ENCODE results near the gene KREMEN2. TPM values are rescaled to one million over a fixed set of nuclear protein-coding genes. Genes with fewer than 3 reads are reported as not detected.
"Not testable (repeated sequence)": the region's sequence is repeated elsewhere in the genome, so short reads cannot be mapped to it uniquely, and the experiment has no call there.

Gene KREMEN2
- total RNA-seq, 1 donor from 2014 or later = not detected

DNA sequence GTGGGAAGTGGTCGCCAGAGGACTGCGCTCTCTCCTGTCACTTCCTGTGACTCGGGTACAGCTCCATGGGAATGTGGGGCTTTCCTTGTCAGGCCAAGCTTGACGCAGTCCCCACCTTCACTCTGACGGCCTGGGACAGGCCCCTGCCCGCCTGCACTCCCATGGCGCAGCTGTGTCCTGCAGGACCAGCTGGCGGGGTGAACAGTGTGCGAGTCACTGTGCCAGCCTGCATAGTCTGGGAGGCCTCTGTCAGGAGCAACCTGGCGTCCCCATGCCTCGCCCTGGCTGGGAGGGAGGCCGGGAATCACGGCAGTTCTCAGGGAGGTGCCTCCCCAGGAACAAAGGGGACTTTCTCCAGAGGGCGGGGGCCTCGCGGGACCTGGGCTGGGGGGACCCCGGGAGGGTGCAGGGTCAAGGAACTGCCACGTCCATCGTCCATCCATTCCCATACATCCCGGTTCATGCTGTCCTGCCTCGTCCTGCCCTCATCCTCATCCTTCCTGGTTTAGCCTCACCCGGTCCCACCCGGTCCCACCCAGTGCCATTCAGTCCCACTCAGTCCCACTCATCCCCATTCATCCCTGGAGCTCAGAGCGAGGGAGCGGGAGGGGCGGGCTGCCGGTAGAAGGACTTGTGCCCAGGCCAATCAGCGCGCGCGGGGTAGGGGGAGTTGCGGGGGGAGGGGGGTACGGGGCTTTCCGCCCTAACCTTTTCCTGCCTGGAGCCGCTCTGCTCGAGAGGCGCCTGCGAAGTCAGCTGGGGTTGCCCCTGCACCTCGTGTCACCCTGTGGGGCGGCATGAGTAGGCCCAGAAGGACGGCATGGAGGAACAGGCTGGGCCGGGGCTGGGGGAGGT is 38.9 kb upstream of the KREMEN2 start:
- H3K4me3 ChIP-seq = no peak overlapping the region
- H3K27me3 ChIP-seq (ENCODE audit: low read depth) = no peaks in the 10 kb centered on the region
- no peaks in the 10 kb centered on the region for H3K9me3 ChIP-seq (replicated peaks)
- no peak overlapping the region for H3K27ac ChIP-seq (replicated peaks)
- intact Hi-C loops (cut with micrococcal nuclease) = no loop called here
- peaks cover 18% of the 10 kb centered on the region for H3K36me3 ChIP-seq
- TF ChIP-seq, protein P1, sequence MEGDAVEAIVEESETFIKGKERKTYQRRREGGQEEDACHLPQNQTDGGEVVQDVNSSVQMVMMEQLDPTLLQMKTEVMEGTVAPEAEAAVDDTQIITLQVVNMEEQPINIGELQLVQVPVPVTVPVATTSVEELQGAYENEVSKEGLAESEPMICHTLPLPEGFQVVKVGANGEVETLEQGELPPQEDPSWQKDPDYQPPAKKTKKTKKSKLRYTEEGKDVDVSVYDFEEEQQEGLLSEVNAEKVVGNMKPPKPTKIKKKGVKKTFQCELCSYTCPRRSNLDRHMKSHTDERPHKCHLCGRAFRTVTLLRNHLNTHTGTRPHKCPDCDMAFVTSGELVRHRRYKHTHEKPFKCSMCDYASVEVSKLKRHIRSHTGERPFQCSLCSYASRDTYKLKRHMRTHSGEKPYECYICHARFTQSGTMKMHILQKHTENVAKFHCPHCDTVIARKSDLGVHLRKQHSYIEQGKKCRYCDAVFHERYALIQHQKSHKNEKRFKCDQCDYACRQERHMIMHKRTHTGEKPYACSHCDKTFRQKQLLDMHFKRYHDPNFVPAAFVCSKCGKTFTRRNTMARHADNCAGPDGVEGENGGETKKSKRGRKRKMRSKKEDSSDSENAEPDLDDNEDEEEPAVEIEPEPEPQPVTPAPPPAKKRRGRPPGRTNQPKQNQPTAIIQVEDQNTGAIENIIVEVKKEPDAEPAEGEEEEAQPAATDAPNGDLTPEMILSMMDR (IDR thresholded peaks at IDR 0.05; ENCODE audit: borderline replicate concordance) = no peak
- no peak for DNase-seq
- H3K4me1 ChIP-seq = peaks cover 13% of the 10 kb centered on the region

DNA sequence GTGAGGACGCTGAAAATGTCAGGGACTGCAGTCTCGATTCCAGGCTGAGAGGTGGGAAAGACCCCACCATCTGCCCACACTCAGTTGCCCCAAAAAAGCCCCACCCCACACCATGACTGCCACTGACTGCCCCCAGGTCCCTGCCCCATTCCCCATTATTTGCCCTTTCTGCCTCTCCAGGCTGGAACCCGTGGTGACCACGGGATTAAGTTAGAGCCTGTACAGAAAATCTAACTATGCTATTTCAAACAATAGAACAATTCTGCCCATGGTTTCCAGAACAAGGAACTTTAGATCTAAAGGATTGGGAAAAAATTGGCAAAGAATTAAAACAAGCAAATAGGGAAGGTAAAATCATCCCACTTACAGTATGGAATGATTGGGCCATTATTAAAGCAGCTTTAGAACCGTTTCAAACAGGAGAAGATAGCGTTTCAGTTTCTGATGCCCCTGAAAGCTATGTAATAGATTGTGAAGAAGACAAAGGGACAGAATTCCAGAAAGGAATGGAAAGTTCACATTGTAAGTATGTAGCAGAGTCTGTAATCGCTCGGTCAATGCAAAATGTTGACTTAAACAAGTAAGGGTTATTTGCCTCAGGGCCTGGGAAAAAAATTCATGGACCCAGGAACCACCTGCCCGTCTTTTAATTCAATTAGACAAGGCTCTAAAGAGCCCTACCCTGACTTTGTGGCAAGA is 38.0 kb upstream of the KREMEN2 start:
- no peaks in the 10 kb centered on the region for H3K27me3 ChIP-seq (ENCODE audit: low read depth)
- DNase-seq = no peak
- peaks cover 27% of the 10 kb centered on the region for H3K36me3 ChIP-seq
- TF ChIP-seq, protein P1 (IDR thresholded peaks at IDR 0.05; ENCODE audit: borderline replicate concordance) = no peak
- no peak overlapping the region for H3K27ac ChIP-seq (replicated peaks)
- peaks cover 13% of the 10 kb centered on the region for H3K4me1 ChIP-seq
- H3K9me3 ChIP-seq (replicated peaks) = no peaks in the 10 kb centered on the region
- no peak overlapping the region for H3K4me3 ChIP-seq
- intact Hi-C loops (cut with micrococcal nuclease) = no loop called here

DNA sequence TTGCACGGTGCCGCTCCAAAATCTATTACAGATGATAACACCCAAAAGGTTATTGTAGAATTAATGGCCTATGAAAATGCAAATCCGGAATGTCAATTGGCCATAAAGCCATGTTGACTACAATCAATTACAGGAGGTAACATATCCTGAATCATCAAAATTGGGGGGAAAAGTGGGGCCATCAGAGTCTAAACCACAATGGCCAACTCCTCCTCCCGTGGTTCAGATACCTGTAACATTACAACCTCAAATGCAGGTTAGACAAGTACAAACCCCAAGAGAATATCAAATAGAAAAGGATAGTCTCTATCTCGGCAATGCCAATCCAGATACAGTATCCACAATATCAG is 37.5 kb upstream of the KREMEN2 start:
- H3K4me3 ChIP-seq = peak overlapping the region; percentile 45

DNA sequence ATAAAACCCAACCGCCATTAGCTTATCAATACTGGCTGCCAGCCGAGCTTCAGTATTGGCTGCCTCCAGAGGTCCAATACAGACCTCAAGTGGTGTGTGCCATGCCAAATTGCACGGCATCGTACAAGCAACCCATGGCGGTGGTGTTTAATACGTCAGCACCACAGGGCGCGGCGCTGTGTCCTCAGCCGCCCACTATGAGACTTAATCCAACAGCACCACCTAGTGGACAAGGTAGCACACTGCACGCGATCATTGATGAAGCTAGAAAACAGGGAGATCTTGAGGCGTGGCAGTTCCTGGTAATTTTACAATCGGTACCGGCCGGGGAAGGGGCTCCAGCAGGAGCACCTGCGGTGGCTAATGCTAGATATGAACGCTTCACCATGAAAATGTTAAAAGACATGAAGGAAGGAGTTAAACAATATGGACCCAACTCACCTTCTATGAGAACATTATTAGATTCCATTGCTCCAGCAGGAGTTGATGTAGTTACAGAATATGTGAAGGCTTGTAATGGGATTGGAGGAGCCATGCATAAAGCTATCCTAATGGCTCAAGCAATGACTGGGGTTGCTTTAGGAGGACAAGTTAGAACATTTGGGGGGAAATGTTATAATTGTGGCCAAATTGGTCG is 36.9 kb upstream of the KREMEN2 start:
- intact Hi-C loops (cut with micrococcal nuclease) = no loop called here
- Histone ChIP-seq H3K36me3 (peaks cover 26% of the 10 kb centered on the region), H3K4me1 (peaks cover 13% of the 10 kb centered on the region), H3K27me3 (ENCODE audit: low read depth) (no peaks in the 10 kb centered on the region), H3K9me3 (replicated peaks) (no peaks in the 10 kb centered on the region), H3K27ac (replicated peaks) (no peak overlapping the region), H3K4me3 (peak overlapping the region; percentile 45)
- TF ChIP-seq, protein P1 (IDR thresholded peaks at IDR 0.05; ENCODE audit: borderline replicate concordance) = peak; percentile 98
- DNase-seq = peak; percentile 87

More for the DNA sequence above, 37.5 kb upstream of the KREMEN2 start:
- Histone ChIP-seq H3K27ac (replicated peaks) (no peak overlapping the region), H3K9me3 (replicated peaks) (no peaks in the 10 kb centered on the region), H3K4me1 (peaks cover 13% of the 10 kb centered on the region), H3K27me3 (ENCODE audit: low read depth) (no peaks in the 10 kb centered on the region), H3K36me3 (peaks cover 30% of the 10 kb centered on the region)
- intact Hi-C loops (cut with micrococcal nuclease) = no loop called here
- no peak for DNase-seq
- TF ChIP-seq, protein P1 (IDR thresholded peaks at IDR 0.05; ENCODE audit: borderline replicate concordance) = no peak

DNA sequence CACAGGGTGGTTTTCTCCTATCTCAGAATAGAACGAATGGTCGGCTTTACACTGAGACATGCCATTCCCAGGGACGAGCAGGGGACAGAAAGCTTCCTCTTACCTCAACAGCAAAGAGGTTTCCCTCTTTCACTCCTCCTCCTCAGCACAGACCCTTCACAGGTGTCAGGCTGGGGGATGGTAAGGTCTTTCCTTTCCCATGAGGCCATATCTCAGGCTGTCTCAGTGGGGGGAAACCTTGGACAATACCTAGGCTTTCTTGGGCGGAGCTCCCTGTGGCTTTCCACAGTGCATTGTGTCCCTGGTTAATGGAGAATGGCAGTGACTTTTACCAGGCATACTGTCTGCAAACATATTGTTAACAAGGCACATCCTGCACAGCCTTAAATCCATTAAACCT is 35.9 kb upstream of the KREMEN2 start:
- H3K4me1 ChIP-seq = peaks cover 13% of the 10 kb centered on the region
- H3K27ac ChIP-seq (replicated peaks); intact Hi-C loops (cut with micrococcal nuclease); H3K9me3 ChIP-seq (replicated peaks); H3K4me3 ChIP-seq; H3K27me3 ChIP-seq (ENCODE audit: low read depth); DNase-seq: not testable (repeated sequence)
- peaks cover 30% of the 10 kb centered on the region for H3K36me3 ChIP-seq

Measured in left ventricle myocardium inferior (tissue), 1 donor.